Dendritic cell treated with granulocyte-macrophage colony-stimulating factor and Interleukin-4, amounts not matched to agents 40 ng/mL and 50 ng/mL, for 4 days (primary cell): ENCODE data around the gene EVI2B.
"Not testable (repeated sequence)": the region's sequence is repeated elsewhere in the genome, so short reads cannot be mapped to it uniquely, and the experiment has no call there.

Experiments used
- H3K27ac Mint-ChIP-seq: one replicate; pipeline ENCODE4 v1.8.0; 2022; ENCODE audit warnings: mild to moderate bottlenecking, mixed read lengths
- H3K27me3 Mint-ChIP-seq: one replicate; pipeline ENCODE4 v1.8.0; 2022; ENCODE audit warnings: mild to moderate bottlenecking, mixed read lengths
- H3K36me3 Mint-ChIP-seq: one replicate; pipeline ENCODE4 v1.8.0; 2022; ENCODE audit warnings: low read depth, mixed read lengths
- H3K4me1 Mint-ChIP-seq: one replicate; pipeline ENCODE4 v1.8.0; 2022; ENCODE audit warnings: low read depth, mixed read lengths
- H3K4me3 Mint-ChIP-seq: one replicate; pipeline ENCODE4 v1.8.0; 2022; ENCODE audit warnings: mild to moderate bottlenecking, moderate library complexity, mixed read lengths
- H3K9me3 Mint-ChIP-seq: one replicate; pipeline ENCODE4 v1.8.0; 2022; ENCODE audit warnings: mixed read lengths
- intact Hi-C: fragments of 100-400 bp; cut with micrococcal nuclease; formaldehyde crosslinking; loops from one replicate; pipeline ENCODE4 v1.15.0; 2022

The EVI2B gene

GRCh38 chr17:31320791-31321190, 6.9 kb upstream of the EVI2B start:
- H3K27me3 Mint-ChIP-seq, result no peaks in the 10 kb centered on the region
- peak overlapping the region; percentile 87 for H3K27ac Mint-ChIP-seq
- peak overlapping the region; percentile 69 for H3K4me3 Mint-ChIP-seq
- H3K36me3 Mint-ChIP-seq, result peaks cover 24% of the 10 kb centered on the region
- no peaks in the 10 kb centered on the region for H3K9me3 Mint-ChIP-seq
- peaks cover 28% of the 10 kb centered on the region for H3K4me1 Mint-ChIP-seq
- intact Hi-C loops, result loop anchor here (5.0 kb wide), 2 partner anchors 52 to 368 kb away; no protein-coding TSS in a partner anchor

- H3K9me3 Mint-ChIP-seq, result no peaks in the 10 kb centered on the region
- intact Hi-C loops, result loop anchor here (5.0 kb wide), 2 partner anchors 52 to 368 kb away; no protein-coding TSS in a partner anchor
- H3K4me1 Mint-ChIP-seq, result peaks cover 28% of the 10 kb centered on the region
- peak overlapping the region; percentile 87 for H3K27ac Mint-ChIP-seq
- H3K27me3 Mint-ChIP-seq, result no peaks in the 10 kb centered on the region
- H3K4me3 Mint-ChIP-seq, result peak overlapping the region; percentile 69
- peaks cover 22% of the 10 kb centered on the region for H3K36me3 Mint-ChIP-seq
Observed at GRCh38 chr17:31320241-31320640, 6.4 kb upstream of the EVI2B start.

- Mint-ChIP-seq H3K27ac (peak overlapping the region; percentile 87), H3K27me3 (no peaks in the 10 kb centered on the region), H3K4me1 (peaks cover 33% of the 10 kb centered on the region), H3K9me3 (no peaks in the 10 kb centered on the region), H3K4me3 (peak overlapping the region; percentile 71), H3K36me3 (peaks cover 22% of the 10 kb centered on the region)
- intact Hi-C loops, result no loop called here
Observed at GRCh38 chr17:31318851-31319661, 5.2 kb upstream of the EVI2B start.

- Mint-ChIP-seq H3K36me3 (peaks cover 24% of the 10 kb centered on the region), H3K9me3 (no peaks in the 10 kb centered on the region), H3K27ac (peak overlapping the region; percentile 87), H3K4me3 (peak overlapping the region; percentile 71), H3K27me3 (no peaks in the 10 kb centered on the region), H3K4me1 (peaks cover 28% of the 10 kb centered on the region)
- intact Hi-C loops, result no loop called here
Observed at GRCh38 chr17:31318298-31318801, 4.5 kb upstream of the EVI2B start.

GRCh38 chr17:31314782-31315100, 887 bp upstream of the EVI2B start:
- no peaks in the 10 kb centered on the region for H3K27me3 Mint-ChIP-seq
- no peaks in the 10 kb centered on the region for H3K9me3 Mint-ChIP-seq
- intact Hi-C loops, result no loop called here
- H3K27ac Mint-ChIP-seq, result peak overlapping the region; percentile 97
- peaks cover 33% of the 10 kb centered on the region for H3K4me1 Mint-ChIP-seq
- H3K36me3 Mint-ChIP-seq, result peaks cover 54% of the 10 kb centered on the region
- H3K4me3 Mint-ChIP-seq, result peak overlapping the region; percentile 64

GRCh38 chr17:31312223-31312622, 1.6 kb downstream of the EVI2B start:
- H3K27ac Mint-ChIP-seq, result peak overlapping the region; percentile 97
- H3K27me3 Mint-ChIP-seq, intact Hi-C loops, H3K9me3 Mint-ChIP-seq: not testable (repeated sequence)
- peaks cover 48% of the 10 kb centered on the region for H3K36me3 Mint-ChIP-seq
- peak overlapping the region; percentile 88 for H3K4me3 Mint-ChIP-seq
- peaks cover 30% of the 10 kb centered on the region for H3K4me1 Mint-ChIP-seq

GRCh38 chr17:31311526-31311925, 2.3 kb downstream of the EVI2B start:
- H3K9me3 Mint-ChIP-seq, result no peaks in the 10 kb centered on the region
- peak overlapping the region; percentile 97 for H3K27ac Mint-ChIP-seq
- H3K36me3 Mint-ChIP-seq, result peaks cover 55% of the 10 kb centered on the region
- peaks cover 37% of the 10 kb centered on the region for H3K4me1 Mint-ChIP-seq
- no peaks in the 10 kb centered on the region for H3K27me3 Mint-ChIP-seq
- peak overlapping the region; percentile 88 for H3K4me3 Mint-ChIP-seq
- intact Hi-C loops, result no loop called here

- H3K4me3 Mint-ChIP-seq, result peak overlapping the region; percentile 88
- no peaks in the 10 kb centered on the region for H3K9me3 Mint-ChIP-seq
- H3K36me3 Mint-ChIP-seq, result peaks cover 62% of the 10 kb centered on the region
- H3K27me3 Mint-ChIP-seq, result no peaks in the 10 kb centered on the region
- peak overlapping the region; percentile 97 for H3K27ac Mint-ChIP-seq
- peaks cover 44% of the 10 kb centered on the region for H3K4me1 Mint-ChIP-seq
- intact Hi-C loops, result no loop called here
Observed at GRCh38 chr17:31310886-31311285, 3.0 kb downstream of the EVI2B start.

- H3K36me3 Mint-ChIP-seq, result peaks cover 68% of the 10 kb centered on the region
- intact Hi-C loops, result no loop called here
- peak overlapping the region; percentile 84 for H3K4me3 Mint-ChIP-seq
- peaks cover 48% of the 10 kb centered on the region for H3K4me1 Mint-ChIP-seq
- H3K27me3 Mint-ChIP-seq, result no peaks in the 10 kb centered on the region
- H3K27ac Mint-ChIP-seq, result peak overlapping the region; percentile 97
- no peaks in the 10 kb centered on the region for H3K9me3 Mint-ChIP-seq
Observed at GRCh38 chr17:31310260-31310659, 3.6 kb downstream of the EVI2B start.

- peak overlapping the region; percentile 97 for H3K27ac Mint-ChIP-seq
- no peaks in the 10 kb centered on the region for H3K9me3 Mint-ChIP-seq
- peaks cover 75% of the 10 kb centered on the region for H3K36me3 Mint-ChIP-seq
- intact Hi-C loops, result loop anchor here (5.0 to 10.0 kb wide), 2 partner anchors 37 to 55 kb away; no protein-coding TSS in a partner anchor
- H3K4me3 Mint-ChIP-seq, result peak overlapping the region; percentile 84
- H3K4me1 Mint-ChIP-seq, result peaks cover 52% of the 10 kb centered on the region
- H3K27me3 Mint-ChIP-seq, result no peaks in the 10 kb centered on the region
Observed at GRCh38 chr17:31309556-31309955, 4.3 kb downstream of the EVI2B start.

GRCh38 chr17:31308372-31309334, 5.2 kb downstream of the EVI2B start:
- intact Hi-C loops, result loop anchor here (5.0 to 10.0 kb wide), 2 partner anchors 36 to 56 kb away; no protein-coding TSS in a partner anchor
- Mint-ChIP-seq H3K4me1 (peaks cover 56% of the 10 kb centered on the region), H3K9me3 (no peaks in the 10 kb centered on the region), H3K27ac (peak overlapping the region; percentile 97), H3K36me3 (peaks cover 84% of the 10 kb centered on the region), H3K27me3 (no peaks in the 10 kb centered on the region), H3K4me3 (peak overlapping the region; percentile 84)

GRCh38 chr17:31307640-31308039, 6.2 kb downstream of the EVI2B start:
- peak overlapping the region; percentile 84 for H3K4me3 Mint-ChIP-seq
- H3K9me3 Mint-ChIP-seq, result no peaks in the 10 kb centered on the region
- peak overlapping the region; percentile 97 for H3K27ac Mint-ChIP-seq
- intact Hi-C loops, result loop anchor here (5.0 to 10.0 kb wide), 2 partner anchors 35 to 57 kb away; no protein-coding TSS in a partner anchor
- H3K27me3 Mint-ChIP-seq, result no peaks in the 10 kb centered on the region
- H3K36me3 Mint-ChIP-seq, result peaks cover 89% of the 10 kb centered on the region
- H3K4me1 Mint-ChIP-seq, result peaks cover 56% of the 10 kb centered on the region

GRCh38 chr17:31299624-31300023, 14.2 kb downstream of the EVI2B start:
- Mint-ChIP-seq H3K4me1 (peaks cover 7% of the 10 kb centered on the region), H3K4me3 (no peak overlapping the region), H3K36me3 (peaks cover 23% of the 10 kb centered on the region), H3K9me3 (no peaks in the 10 kb centered on the region), H3K27me3 (no peaks in the 10 kb centered on the region), H3K27ac (no peak overlapping the region)
- intact Hi-C loops, result loop anchor here (5.0 to 10.0 kb wide), 2 partner anchors 38 to 65 kb away; no protein-coding TSS in a partner anchor
